ENCODE data around the gene PARN. TPM values are rescaled to one million over a fixed set of nuclear protein-coding genes. Genes with fewer than 3 reads are reported as not detected.

The PARN gene
- total and polyA plus RNA-seq, 2 donors (not counting 1 experiment from before 2014, with no cell fraction given) = 26.7 to 32.9 TPM

DNA sequence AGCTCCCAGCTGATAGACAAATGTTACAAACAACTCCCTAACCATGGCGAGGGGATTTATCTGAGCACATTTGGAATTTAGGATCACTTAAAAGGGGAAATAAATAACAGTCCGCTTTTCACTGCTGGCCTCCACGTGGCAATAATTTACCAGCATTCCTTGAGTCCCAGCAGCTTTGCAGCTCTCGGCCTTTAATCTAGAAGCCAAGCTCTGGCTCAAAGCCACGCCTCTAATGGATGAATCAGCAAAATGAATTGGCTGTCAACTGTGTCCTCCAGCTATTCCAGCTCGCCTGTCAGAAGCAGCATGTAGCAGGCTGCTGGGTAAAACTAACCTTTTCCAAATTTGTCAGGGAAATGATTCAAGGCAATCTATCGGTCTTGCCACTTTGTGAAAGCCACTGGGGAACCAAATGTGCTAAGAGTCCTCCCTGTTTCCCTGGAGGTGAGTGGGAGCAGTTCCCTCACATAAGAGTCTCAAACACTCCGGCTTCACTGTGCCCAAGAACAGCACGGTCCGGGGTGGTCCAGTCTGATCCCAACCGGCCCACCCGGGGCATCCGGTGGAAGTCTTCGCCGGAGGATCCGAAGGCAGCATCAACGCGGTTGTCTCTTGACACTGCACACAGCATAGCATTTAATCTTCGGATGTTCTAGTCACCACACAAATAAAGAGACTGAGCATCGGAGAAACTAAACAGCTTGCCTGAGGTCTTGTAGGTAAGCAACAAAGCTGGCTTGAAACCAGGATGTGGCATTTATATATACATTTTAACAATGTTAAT is 143.3 kb downstream of the PARN start:
- H3K79me2 ChIP-seq (ENCODE audit: control insufficient read depth, insufficient read depth, low read length) = no peaks in the 10 kb centered on the region
- H3K4me2 ChIP-seq (ENCODE audit: extremely low read depth, insufficient read depth, low read length) = peak overlapping the region; percentile 91
- H3K9ac ChIP-seq (ENCODE audit: insufficient read depth, low read length) = no peak overlapping the region
- no peaks in the 10 kb centered on the region for H3K9me3 ChIP-seq (ENCODE audit: control insufficient read depth, insufficient read depth, low read depth, low read length)
- H3K36me3 ChIP-seq (ENCODE audit: control insufficient read depth, insufficient read depth, low read length) = no peaks in the 10 kb centered on the region
- TF ChIP-seq EZH2 (IDR thresholded peaks at IDR 0.05; ENCODE audit: low read length, missing control alignments) = no peak
- TF ChIP-seq, protein P1, sequence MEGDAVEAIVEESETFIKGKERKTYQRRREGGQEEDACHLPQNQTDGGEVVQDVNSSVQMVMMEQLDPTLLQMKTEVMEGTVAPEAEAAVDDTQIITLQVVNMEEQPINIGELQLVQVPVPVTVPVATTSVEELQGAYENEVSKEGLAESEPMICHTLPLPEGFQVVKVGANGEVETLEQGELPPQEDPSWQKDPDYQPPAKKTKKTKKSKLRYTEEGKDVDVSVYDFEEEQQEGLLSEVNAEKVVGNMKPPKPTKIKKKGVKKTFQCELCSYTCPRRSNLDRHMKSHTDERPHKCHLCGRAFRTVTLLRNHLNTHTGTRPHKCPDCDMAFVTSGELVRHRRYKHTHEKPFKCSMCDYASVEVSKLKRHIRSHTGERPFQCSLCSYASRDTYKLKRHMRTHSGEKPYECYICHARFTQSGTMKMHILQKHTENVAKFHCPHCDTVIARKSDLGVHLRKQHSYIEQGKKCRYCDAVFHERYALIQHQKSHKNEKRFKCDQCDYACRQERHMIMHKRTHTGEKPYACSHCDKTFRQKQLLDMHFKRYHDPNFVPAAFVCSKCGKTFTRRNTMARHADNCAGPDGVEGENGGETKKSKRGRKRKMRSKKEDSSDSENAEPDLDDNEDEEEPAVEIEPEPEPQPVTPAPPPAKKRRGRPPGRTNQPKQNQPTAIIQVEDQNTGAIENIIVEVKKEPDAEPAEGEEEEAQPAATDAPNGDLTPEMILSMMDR (conservative IDR thresholded peaks at IDR 0.05 in 1 of 2, IDR thresholded peaks at IDR 0.05 in 1 of 2; ENCODE audit: low read depth in 1 of 2, low read length in 2 of 2) = no peak
- DNase-seq (ENCODE audit: low read depth in 2 of 2) = peak; percentile 96
- no peaks in the 10 kb centered on the region for H3K27me3 ChIP-seq (ENCODE audit: control insufficient read depth, insufficient read depth, low read length)
- H3K27ac ChIP-seq (ENCODE audit: insufficient read depth, low read length) = peak overlapping the region; percentile 68
- H4K20me1 ChIP-seq (ENCODE audit: control insufficient read depth, extremely low read depth, insufficient read depth, low read length) = no peaks in the 10 kb centered on the region
- peaks cover 12% of the 10 kb centered on the region for H3K4me1 ChIP-seq (ENCODE audit: control insufficient read depth, extremely low read depth, insufficient read depth, low read length)
- peak overlapping the region; percentile 43 to 62 (median 48) for H3K4me3 ChIP-seq (replicated peaks in 1 of 4; ENCODE audit: control extremely low read depth in 1 of 4, insufficient read depth in 1 of 4, low read depth in 3 of 4, low read length in 4 of 4)
- H2AFZ ChIP-seq (ENCODE audit: low read length) = peak overlapping the region; percentile 34

DNA sequence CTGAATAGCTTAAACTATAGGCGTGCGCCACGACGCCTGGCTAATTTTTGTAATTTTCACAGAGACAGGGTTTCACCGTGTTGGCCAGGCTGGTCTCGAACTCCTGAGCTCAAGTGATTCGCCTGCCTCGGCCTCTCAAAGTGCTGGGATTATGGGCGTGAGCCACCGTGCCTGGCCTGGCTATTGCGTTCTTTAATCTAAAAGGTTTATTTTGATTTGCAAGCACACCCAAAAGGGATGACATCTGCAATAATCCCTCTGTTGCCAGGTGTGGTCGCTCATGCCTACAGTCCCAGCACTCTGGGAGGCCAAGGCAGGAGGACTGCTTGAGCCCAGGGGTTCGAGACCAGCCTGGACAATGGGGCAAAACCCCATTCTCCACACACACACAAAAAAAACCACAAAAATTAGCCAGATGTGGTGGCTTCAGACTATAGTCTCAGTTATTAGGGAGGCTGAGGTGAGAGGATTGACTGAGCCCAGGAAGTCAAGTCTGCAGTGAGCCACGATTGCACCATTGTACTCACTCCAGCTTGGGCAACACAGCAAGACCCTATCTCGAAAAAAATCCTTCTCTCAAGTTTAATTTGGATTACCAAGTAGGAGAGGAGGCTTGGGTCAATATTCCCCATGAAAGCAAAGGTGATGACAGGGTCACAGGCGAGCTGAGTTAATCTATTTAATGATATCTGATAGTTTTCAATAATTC is 144.1 kb downstream of the PARN start:
- Histone ChIP-seq H3K4me2 (ENCODE audit: extremely low read depth, insufficient read depth, low read length) (peak overlapping the region; percentile 91), H4K20me1 (ENCODE audit: control insufficient read depth, extremely low read depth, insufficient read depth, low read length) (no peaks in the 10 kb centered on the region), H2AFZ (ENCODE audit: low read length) (no peak overlapping the region), H3K79me2 (ENCODE audit: control insufficient read depth, insufficient read depth, low read length) (no peaks in the 10 kb centered on the region), H3K4me3 (replicated peaks in 1 of 4; ENCODE audit: control extremely low read depth in 1 of 4, insufficient read depth in 1 of 4, low read depth in 3 of 4, low read length in 4 of 4) (no peak overlapping the region), H3K27me3 (ENCODE audit: control insufficient read depth, insufficient read depth, low read length) (no peaks in the 10 kb centered on the region), H3K9me3 (ENCODE audit: control insufficient read depth, insufficient read depth, low read depth, low read length) (no peaks in the 10 kb centered on the region), H3K9ac (ENCODE audit: insufficient read depth, low read length) (no peak overlapping the region), H3K4me1 (ENCODE audit: control insufficient read depth, extremely low read depth, insufficient read depth, low read length) (peaks cover 12% of the 10 kb centered on the region), H3K36me3 (ENCODE audit: control insufficient read depth, insufficient read depth, low read length) (no peaks in the 10 kb centered on the region), H3K27ac (ENCODE audit: insufficient read depth, low read length) (peak overlapping the region; percentile 46)
- no peak for DNase-seq (ENCODE audit: low read depth in 2 of 2)
- TF ChIP-seq EZH2 (IDR thresholded peaks at IDR 0.05; ENCODE audit: low read length, missing control alignments) = no peak
- TF ChIP-seq, protein P1 (conservative IDR thresholded peaks at IDR 0.05 in 1 of 2, IDR thresholded peaks at IDR 0.05 in 1 of 2; ENCODE audit: low read depth in 1 of 2, low read length in 2 of 2) = no peak

DNA sequence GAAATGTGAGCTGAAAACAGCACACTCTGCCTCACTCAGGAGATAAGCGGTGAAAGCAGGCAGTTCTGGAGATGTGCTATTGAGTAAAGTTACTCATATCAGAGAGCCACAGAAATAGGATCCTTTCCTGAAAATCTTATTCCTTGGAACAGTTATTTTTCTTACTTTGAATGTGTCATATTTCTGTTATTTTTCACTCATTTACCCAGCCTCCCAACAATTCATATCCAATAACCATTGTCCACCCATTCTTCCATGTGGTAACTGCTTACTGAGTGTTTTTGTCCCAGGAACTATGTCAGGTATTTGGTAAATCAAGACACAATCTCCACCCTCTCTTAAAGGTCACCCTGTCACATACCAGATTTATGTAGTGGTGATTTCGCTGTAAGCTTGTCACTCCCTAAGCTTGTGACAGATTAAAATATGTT is 144.9 kb downstream of the PARN start:
- no peak overlapping the region for H3K27ac ChIP-seq (ENCODE audit: insufficient read depth, low read length)
- no peak for TF ChIP-seq EZH2 (IDR thresholded peaks at IDR 0.05; ENCODE audit: low read length, missing control alignments)
- TF ChIP-seq, protein P1 (conservative IDR thresholded peaks at IDR 0.05 in 1 of 2, IDR thresholded peaks at IDR 0.05 in 1 of 2; ENCODE audit: low read depth in 1 of 2, low read length in 2 of 2) = no peak

More for the DNA sequence above, 144.9 kb downstream of the PARN start:
- H3K4me1 ChIP-seq (ENCODE audit: control insufficient read depth, extremely low read depth, insufficient read depth, low read length) = peaks cover 12% of the 10 kb centered on the region
- H3K9me3 ChIP-seq (ENCODE audit: control insufficient read depth, insufficient read depth, low read depth, low read length) = no peaks in the 10 kb centered on the region
- no peaks in the 10 kb centered on the region for H3K79me2 ChIP-seq (ENCODE audit: control insufficient read depth, insufficient read depth, low read length)
- no peaks in the 10 kb centered on the region for H3K27me3 ChIP-seq (ENCODE audit: control insufficient read depth, insufficient read depth, low read length)
- DNase-seq (ENCODE audit: low read depth in 2 of 2) = peak in 1 of 2 donors; percentile 78
- H4K20me1 ChIP-seq (ENCODE audit: control insufficient read depth, extremely low read depth, insufficient read depth, low read length) = no peaks in the 10 kb centered on the region
- no peak overlapping the region for H3K4me2 ChIP-seq (ENCODE audit: extremely low read depth, insufficient read depth, low read length)
- no peak overlapping the region for H2AFZ ChIP-seq (ENCODE audit: low read length)
- H3K36me3 ChIP-seq (ENCODE audit: control insufficient read depth, insufficient read depth, low read length) = no peaks in the 10 kb centered on the region
- no peak overlapping the region for H3K4me3 ChIP-seq (replicated peaks in 1 of 4; ENCODE audit: control extremely low read depth in 1 of 4, insufficient read depth in 1 of 4, low read depth in 3 of 4, low read length in 4 of 4)
- H3K9ac ChIP-seq (ENCODE audit: insufficient read depth, low read length) = no peak overlapping the region
